Heart left ventricle (tissue), 13 donors: ENCODE results near the gene IL31.

Source experiments
- POLR2A ChIP-seq, 2 donors: fragments of 450-650 bp; IDR thresholded peaks; one replicate each; pipeline ENCODE4 v1.6.1; 2017; ENCODE audit warnings: antibody characterized with exemption in 2 of 2, mild to moderate bottlenecking in 2 of 2, moderate library complexity in 2 of 2
- TF ChIP-seq, protein P1 (sequence below), 12 donors: fragments of 200-600 bp; sonication (generic) in 4 of 12; IDR thresholded peaks; one replicate each; pipeline versions ENCODE4 v1.5.0 to v1.8.0; 2018 to 2022; ENCODE audit warnings: antibody characterized with exemption in 12 of 12, mild to moderate bottlenecking in 5 of 12
- donor health status: ischemic (EF 13 %, LVEDD 7.1; RV severe dilation, severe dysfunction).
- donor health status: DM: no; HTN: yes; CAD: no.
- donor health status: DM: no; HTN: no; CAD: no.
- donor health status: ischemic (EF 25% LVEDD 6.9; RV normal size, moderate dysfunction).
- donor health status: ischemic (EF 25% LVEDD 5.7; RV mildly dilated, moderate dysfunction).
- donor health status: ischemic (EF 35%, LVEDD 5.7; RV mildly dilated, moderate dysfunction).
- donor health status: nonischemic (EF 11% LVEDD 7.7; RV severe dilation, severe dysfunction).
- donor health status: DM: yes; HTN: yes; CAD: no.
- donor health status: PGD.
- donor health status: ischemic (EF 29% LVEDD 5.4; RV normal size, mild dysfunction).
- donor health status: nonischemic (EF 23%, LVEDD 6.1; RV moderate dilation, normal function).

DNA sequence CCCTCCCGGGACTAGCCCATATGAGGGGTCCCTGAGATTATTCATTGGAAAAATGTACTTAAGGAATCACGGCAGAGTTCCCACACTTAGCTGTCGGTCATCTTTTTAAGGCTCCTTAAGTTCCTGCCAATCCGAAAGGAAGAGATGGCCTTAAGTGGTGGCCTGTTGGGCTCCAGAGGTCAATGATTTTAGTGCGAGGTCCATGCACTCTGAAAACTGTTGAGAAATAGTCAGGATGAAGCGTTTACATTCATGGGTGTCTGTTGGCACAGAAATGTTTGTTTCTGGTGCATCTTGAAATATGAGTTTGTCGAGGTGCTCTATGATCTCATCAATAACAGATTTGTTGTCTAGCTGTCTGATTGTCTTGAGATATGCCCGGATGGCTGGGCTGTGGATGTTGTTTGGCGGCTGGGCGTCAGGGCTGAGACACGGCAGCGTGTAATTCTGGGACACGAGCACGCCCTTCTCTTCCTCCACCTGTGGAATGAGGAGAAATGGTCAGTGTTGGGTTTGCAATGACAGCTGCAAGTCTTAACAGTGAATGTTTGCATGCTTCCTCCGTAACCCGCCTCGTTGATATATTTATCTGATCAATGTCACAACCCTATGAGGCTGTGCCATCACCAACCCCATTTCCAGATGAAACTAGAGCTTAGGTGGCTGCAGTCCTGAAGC lies 1.6 kb downstream of the IL31 start:
- TF ChIP-seq, protein P1, sequence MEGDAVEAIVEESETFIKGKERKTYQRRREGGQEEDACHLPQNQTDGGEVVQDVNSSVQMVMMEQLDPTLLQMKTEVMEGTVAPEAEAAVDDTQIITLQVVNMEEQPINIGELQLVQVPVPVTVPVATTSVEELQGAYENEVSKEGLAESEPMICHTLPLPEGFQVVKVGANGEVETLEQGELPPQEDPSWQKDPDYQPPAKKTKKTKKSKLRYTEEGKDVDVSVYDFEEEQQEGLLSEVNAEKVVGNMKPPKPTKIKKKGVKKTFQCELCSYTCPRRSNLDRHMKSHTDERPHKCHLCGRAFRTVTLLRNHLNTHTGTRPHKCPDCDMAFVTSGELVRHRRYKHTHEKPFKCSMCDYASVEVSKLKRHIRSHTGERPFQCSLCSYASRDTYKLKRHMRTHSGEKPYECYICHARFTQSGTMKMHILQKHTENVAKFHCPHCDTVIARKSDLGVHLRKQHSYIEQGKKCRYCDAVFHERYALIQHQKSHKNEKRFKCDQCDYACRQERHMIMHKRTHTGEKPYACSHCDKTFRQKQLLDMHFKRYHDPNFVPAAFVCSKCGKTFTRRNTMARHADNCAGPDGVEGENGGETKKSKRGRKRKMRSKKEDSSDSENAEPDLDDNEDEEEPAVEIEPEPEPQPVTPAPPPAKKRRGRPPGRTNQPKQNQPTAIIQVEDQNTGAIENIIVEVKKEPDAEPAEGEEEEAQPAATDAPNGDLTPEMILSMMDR (IDR thresholded peaks at IDR 0.05), result no peak
- TF ChIP-seq POLR2A (IDR thresholded peaks at IDR 0.05), result no peak
